IMR-90 (cell line): Measurements from ENCODE around the gene FMN1.

Source experiments
- BHLHE40 ChIP-seq: fragments of 150-350 bp; IDR thresholded peaks from 2 replicates; pipeline ENCODE4 v1.6.1; 2016; ENCODE audit warnings: mild to moderate bottlenecking, low read depth, low read length
- CEBPB ChIP-seq: IDR thresholded peaks from 2 replicates; pipeline ENCODE4 v1.6.1; 2012; ENCODE audit warnings: low read depth, low read length, improper control_type of control experiment
- MAFK ChIP-seq: IDR thresholded peaks from 2 replicates; pipeline ENCODE4 v1.6.1; 2012; ENCODE audit warnings: low read depth, low read length, improper control_type of control experiment
- MAZ ChIP-seq: IDR thresholded peaks from 2 replicates; pipeline ENCODE4 v1.6.1; 2012; ENCODE audit warnings: low read depth, mild to moderate bottlenecking, low read length, improper control_type of control experiment, moderate library complexity, borderline replicate concordance
- MXI1 ChIP-seq: IDR thresholded peaks from 2 replicates; pipeline ENCODE4 v1.6.1; 2012; ENCODE audit warnings: low read depth, mild to moderate bottlenecking, low read length, moderate library complexity, borderline replicate concordance
- NFE2L2 ChIP-seq: fragments of 150-350 bp; IDR thresholded peaks from 2 replicates; pipeline ENCODE4 v1.6.1; 2016; ENCODE audit warnings: low read depth, mild to moderate bottlenecking, low read length
- POLR2A ChIP-seq: IDR thresholded peaks from 2 replicates; pipeline ENCODE4 v1.6.1; 2012; ENCODE audit warnings: mild to moderate bottlenecking, low read depth, low read length
- RAD21 ChIP-seq: IDR thresholded peaks from 2 replicates; pipeline ENCODE4 v1.6.1; 2012; ENCODE audit warnings: low read length, improper control_type of control experiment
- RCOR1 ChIP-seq: IDR thresholded peaks from 2 replicates; pipeline ENCODE4 v1.6.1; 2012; ENCODE audit warnings: mild to moderate bottlenecking, low read length, improper control_type of control experiment; ENCODE audit not compliant: insufficient replicate concordance
- RFX5 ChIP-seq: IDR thresholded peaks from 2 replicates; pipeline ENCODE4 v1.8.0; 2012; ENCODE audit warnings: low read depth, mild to moderate bottlenecking, low read length, moderate library complexity
- SMC3 ChIP-seq: fragments of 150-350 bp; IDR thresholded peaks from 2 replicates; pipeline ENCODE4 v1.6.1; 2016; ENCODE audit warnings: low read depth, mild to moderate bottlenecking, antibody characterized with exemption, low read length, moderate library complexity
- TF ChIP-seq, protein P1 (sequence below): conservative IDR thresholded peaks from 2 replicates; pipeline ENCODE4 v1.5.1; 2012; ENCODE audit warnings: mild to moderate bottlenecking, low read depth, low read length, improper control_type of control experiment
- TF ChIP-seq, protein P2 (sequence below): fragments of 150-350 bp; IDR thresholded peaks from 2 replicates; pipeline ENCODE4 v1.6.1; 2017; ENCODE audit warnings: mild to moderate bottlenecking, antibody characterized with exemption, low read length, low read depth
- TF ChIP-seq, protein P3 (sequence below): fragments of 150-350 bp; IDR thresholded peaks from 2 replicates; pipeline ENCODE4 v1.6.1; 2016; ENCODE audit warnings: low read depth, mild to moderate bottlenecking, low read length, moderate library complexity, borderline replicate concordance

DNA sequence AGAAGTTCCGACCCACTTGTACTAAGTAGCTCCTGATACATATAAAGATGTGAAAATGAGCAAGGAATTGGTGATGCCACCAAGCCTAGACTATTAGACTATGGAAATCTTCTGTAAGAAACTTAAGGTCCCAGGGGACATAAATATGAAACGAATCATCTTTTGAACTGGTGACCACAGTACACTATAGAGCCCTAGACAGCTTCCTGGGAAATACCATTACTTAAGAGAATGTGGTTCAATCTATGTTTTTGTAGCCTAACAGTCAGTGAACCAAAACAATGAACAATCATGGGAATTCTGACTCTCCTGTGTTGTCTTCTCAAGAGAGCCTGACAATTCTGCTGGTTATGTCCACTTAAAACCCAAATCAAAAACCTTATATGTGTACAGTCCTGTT is 285.1 kb downstream of the FMN1 start:
- TF ChIP-seq, protein P1, sequence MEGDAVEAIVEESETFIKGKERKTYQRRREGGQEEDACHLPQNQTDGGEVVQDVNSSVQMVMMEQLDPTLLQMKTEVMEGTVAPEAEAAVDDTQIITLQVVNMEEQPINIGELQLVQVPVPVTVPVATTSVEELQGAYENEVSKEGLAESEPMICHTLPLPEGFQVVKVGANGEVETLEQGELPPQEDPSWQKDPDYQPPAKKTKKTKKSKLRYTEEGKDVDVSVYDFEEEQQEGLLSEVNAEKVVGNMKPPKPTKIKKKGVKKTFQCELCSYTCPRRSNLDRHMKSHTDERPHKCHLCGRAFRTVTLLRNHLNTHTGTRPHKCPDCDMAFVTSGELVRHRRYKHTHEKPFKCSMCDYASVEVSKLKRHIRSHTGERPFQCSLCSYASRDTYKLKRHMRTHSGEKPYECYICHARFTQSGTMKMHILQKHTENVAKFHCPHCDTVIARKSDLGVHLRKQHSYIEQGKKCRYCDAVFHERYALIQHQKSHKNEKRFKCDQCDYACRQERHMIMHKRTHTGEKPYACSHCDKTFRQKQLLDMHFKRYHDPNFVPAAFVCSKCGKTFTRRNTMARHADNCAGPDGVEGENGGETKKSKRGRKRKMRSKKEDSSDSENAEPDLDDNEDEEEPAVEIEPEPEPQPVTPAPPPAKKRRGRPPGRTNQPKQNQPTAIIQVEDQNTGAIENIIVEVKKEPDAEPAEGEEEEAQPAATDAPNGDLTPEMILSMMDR = no peak
- TF ChIP-seq RCOR1 = no peak
- TF ChIP-seq NFE2L2 = no peak
- no peak for TF ChIP-seq RAD21
- TF ChIP-seq RFX5 = no peak
- no peak for TF ChIP-seq CEBPB
- TF ChIP-seq BHLHE40 = no peak
- TF ChIP-seq, protein P2, sequence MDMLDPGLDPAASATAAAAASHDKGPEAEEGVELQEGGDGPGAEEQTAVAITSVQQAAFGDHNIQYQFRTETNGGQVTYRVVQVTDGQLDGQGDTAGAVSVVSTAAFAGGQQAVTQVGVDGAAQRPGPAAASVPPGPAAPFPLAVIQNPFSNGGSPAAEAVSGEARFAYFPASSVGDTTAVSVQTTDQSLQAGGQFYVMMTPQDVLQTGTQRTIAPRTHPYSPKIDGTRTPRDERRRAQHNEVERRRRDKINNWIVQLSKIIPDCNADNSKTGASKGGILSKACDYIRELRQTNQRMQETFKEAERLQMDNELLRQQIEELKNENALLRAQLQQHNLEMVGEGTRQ = no peak
- TF ChIP-seq MAZ = no peak
- TF ChIP-seq POLR2A = no peak; the same call in 1 of the 2 replicates
- no peak for TF ChIP-seq MXI1
- TF ChIP-seq, protein P3, sequence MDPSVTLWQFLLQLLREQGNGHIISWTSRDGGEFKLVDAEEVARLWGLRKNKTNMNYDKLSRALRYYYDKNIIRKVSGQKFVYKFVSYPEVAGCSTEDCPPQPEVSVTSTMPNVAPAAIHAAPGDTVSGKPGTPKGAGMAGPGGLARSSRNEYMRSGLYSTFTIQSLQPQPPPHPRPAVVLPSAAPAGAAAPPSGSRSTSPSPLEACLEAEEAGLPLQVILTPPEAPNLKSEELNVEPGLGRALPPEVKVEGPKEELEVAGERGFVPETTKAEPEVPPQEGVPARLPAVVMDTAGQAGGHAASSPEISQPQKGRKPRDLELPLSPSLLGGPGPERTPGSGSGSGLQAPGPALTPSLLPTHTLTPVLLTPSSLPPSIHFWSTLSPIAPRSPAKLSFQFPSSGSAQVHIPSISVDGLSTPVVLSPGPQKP = no peak
- no peak for TF ChIP-seq MAFK
- TF ChIP-seq SMC3 = no peak
